ENCODE data around the gene REC8.

REC8 gene

DNA sequence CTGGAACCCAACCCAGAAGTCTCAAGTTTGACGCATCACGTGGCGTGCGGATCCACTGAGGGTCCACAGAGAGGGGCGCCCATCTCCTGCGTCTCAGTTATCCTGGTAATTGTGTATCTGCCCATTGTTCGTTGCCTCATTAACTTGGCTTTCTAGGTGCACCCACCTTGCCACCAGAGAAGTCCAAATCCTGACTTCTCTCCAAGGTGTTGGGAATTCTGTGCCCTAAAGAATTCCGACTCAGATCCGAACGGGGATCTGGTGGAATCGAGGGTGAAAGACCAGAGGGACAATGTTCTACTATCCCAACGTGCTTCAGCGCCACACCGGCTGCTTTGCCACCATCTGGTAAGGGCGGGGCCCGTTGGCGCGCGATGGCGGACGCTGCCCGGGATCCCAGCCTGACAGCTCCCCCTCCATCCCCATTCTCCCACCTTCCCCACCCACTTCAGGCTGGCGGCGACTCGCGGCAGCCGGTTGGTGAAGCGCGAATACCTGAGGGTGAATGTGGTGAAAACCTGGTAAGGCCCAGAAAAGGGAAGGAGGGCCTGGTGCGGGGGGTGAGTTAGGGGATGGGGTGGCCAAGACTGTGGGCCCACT, 481 bp downstream of the REC8 start:
- TF ChIP-seq, protein P1, sequence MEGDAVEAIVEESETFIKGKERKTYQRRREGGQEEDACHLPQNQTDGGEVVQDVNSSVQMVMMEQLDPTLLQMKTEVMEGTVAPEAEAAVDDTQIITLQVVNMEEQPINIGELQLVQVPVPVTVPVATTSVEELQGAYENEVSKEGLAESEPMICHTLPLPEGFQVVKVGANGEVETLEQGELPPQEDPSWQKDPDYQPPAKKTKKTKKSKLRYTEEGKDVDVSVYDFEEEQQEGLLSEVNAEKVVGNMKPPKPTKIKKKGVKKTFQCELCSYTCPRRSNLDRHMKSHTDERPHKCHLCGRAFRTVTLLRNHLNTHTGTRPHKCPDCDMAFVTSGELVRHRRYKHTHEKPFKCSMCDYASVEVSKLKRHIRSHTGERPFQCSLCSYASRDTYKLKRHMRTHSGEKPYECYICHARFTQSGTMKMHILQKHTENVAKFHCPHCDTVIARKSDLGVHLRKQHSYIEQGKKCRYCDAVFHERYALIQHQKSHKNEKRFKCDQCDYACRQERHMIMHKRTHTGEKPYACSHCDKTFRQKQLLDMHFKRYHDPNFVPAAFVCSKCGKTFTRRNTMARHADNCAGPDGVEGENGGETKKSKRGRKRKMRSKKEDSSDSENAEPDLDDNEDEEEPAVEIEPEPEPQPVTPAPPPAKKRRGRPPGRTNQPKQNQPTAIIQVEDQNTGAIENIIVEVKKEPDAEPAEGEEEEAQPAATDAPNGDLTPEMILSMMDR (IDR thresholded peaks at IDR 0.05; ENCODE audit: control insufficient read depth, extremely low read depth, insufficient read depth), result no peak
- DNase-seq (ENCODE audit: low read depth), result no peak
- H3K4me3 ChIP-seq (ENCODE audit: low read depth, low read length), result no peak overlapping the region

DNA sequence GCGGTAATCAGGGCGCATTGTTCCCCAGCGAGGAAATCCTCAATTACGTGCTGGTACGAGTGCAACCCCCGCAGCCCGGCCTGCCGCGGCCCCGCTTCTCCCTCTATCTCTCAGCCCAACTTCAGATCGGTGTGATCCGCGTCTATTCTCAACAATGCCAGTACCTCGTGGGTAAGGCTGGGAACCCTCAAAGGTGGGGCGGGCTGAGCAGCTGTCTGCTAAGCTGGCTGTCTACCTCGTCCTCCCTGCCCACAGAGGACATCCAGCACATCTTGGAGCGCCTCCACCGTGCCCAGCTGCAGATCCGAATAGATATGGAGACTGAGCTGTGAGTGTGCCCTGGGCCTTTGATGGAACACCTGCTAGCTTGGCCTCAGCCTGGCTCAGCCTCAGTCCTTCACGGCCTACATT, 996 bp downstream of the REC8 start:
- no peak for DNase-seq (ENCODE audit: low read depth)
- no peak overlapping the region for H3K4me3 ChIP-seq (ENCODE audit: low read depth, low read length)
- TF ChIP-seq, protein P1 (IDR thresholded peaks at IDR 0.05; ENCODE audit: control insufficient read depth, extremely low read depth, insufficient read depth), result no peak

DNA sequence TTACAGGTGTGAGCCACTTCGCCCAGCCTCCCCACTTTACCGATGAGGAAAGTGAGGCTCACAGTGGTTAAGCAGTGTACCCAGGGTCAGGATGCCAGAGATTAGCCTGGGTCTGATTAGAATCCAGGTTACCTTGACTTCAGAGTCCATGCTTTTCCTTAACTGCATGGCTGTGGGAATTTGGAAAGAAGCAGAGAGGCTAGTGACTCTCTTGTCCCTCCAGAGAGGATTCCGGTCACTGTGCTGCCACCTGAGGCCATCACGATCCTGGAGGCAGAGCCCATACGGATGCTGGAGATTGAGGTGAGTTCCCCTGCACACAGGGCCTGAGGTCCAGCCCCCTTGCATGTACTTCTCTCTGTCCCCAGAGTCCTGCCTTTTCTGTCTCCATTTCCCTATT, 4.7 kb downstream of the REC8 start:
- TF ChIP-seq, protein P1 (IDR thresholded peaks at IDR 0.05; ENCODE audit: control insufficient read depth, extremely low read depth, insufficient read depth), result no peak
- DNase-seq (ENCODE audit: low read depth), result no peak

DNA sequence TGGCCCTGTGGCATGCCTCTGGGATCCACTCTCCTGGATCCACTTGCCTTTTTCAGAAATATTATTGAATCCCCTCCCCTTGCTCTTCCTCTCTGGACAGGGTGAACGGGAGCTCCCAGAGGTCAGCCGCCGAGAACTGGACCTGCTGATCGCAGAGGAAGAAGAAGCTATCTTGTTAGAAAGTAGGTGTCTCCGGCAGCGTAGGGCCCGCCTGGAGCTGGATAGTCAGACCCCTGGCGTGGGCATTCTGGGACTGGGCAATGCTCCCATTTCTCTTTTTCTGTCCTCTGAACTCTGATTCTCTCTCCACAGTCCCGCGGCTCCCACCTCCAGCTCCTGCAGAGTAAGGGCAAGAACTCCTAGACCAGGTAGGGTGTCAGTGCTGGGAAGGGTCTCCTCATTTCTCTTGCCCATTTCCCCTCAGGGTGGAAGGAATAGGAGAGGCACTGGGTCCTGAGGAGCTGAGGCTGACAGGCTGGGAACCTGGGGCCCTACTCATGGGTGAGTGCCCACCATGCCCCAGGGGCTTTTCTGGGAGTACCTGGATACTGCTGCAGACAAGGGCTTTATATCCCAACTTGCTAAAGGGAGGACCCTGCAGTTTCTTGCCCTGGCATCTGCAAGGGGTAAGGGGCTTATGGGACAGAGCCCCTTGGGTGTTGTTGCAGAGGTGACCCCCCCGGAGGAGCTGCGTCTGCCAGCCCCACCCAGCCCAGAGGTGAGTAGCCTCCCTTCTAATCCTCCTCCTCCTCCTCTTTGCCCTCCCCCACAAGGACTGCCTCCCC, 5.4 kb downstream of the REC8 start:
- DNase-seq (ENCODE audit: low read depth), result no peak
- TF ChIP-seq, protein P1 (IDR thresholded peaks at IDR 0.05; ENCODE audit: control insufficient read depth, extremely low read depth, insufficient read depth), result no peak
- no peak overlapping the region for H3K4me3 ChIP-seq (ENCODE audit: low read depth, low read length)

More for the DNA sequence above, 4.7 kb downstream of the REC8 start:
- H3K4me3 ChIP-seq (ENCODE audit: low read depth, low read length), result no peak overlapping the region

DNA sequence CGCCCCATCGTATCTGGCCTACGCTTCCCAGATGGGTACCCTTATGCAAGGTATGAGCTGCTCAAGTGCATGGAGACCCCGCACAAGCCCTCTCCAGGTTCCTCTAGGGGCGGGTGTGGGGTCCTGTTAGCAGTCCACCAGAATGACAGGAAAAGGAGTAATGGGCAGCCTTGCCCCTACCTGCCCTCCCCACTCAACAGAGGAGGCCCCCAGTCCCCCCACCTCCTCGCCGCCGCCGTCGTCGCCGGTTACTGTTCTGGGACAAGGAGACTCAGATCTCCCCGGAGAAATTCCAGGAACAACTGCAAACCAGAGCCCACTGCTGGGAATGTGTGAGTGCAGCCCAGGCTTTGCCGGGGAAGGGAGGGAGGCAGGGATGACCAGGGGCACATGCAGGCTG, 6.0 kb downstream of the REC8 start:
- DNase-seq (ENCODE audit: low read depth), result no peak
- TF ChIP-seq, protein P1 (IDR thresholded peaks at IDR 0.05; ENCODE audit: control insufficient read depth, extremely low read depth, insufficient read depth), result no peak
- no peak overlapping the region for H3K4me3 ChIP-seq (ENCODE audit: low read depth, low read length)

DNA sequence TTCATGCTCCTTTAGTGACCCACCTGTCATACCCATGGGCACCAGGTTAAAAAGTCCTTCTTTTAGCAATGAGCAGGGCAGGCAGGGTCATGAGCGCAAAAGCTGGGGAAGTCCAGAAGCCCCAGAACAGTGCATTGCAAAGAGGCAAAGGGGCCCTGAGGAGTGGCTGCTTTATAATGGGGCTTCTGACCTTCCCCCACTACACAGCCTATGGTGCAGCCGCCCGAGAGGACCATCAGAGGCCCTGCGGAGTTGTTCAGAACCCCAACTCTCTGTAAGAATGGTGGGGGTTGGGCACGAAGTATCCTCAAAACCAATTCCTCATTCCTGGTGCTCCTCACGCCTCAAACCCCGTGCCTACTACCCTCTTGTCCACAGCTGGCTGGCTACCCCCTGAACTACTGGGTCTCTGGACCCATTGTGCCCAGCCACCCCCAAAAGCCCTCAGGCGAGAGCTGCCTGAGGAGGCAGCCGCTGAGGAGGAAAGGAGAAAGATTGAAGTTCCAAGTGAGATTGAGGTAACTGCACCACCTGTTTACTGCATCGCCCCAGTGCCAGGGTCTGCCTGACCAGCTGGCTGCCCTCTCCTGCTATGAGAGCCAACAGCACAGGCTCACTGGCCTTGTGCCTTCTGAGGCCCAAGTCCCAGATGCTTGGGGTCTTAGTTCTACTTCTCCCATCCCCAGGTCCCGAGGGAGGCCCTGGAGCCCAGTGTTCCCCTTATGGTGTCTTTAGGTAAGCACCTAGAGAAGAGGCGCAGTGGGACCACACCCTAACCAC, 6.7 kb downstream of the REC8 start:
- DNase-seq (ENCODE audit: low read depth), result no peak
- TF ChIP-seq, protein P1 (IDR thresholded peaks at IDR 0.05; ENCODE audit: control insufficient read depth, extremely low read depth, insufficient read depth), result no peak
- no peak overlapping the region for H3K4me3 ChIP-seq (ENCODE audit: low read depth, low read length)
